VCaP (cell line): ENCODE results near the gene GEMIN2.

ENCODE experiments used
- H3K27ac ChIP-seq: fragments of 450-650 bp; 2 replicates; pipeline ENCODE4 v1.5.1; 2017
- TF ChIP-seq, protein P1 (sequence below): fragments of 450-650 bp; conservative IDR thresholded peaks from 2 replicates; pipeline ENCODE4 v1.5.1; 2017; ENCODE audit warnings: mild to moderate bottlenecking, moderate library complexity

Gene GEMIN2

DNA sequence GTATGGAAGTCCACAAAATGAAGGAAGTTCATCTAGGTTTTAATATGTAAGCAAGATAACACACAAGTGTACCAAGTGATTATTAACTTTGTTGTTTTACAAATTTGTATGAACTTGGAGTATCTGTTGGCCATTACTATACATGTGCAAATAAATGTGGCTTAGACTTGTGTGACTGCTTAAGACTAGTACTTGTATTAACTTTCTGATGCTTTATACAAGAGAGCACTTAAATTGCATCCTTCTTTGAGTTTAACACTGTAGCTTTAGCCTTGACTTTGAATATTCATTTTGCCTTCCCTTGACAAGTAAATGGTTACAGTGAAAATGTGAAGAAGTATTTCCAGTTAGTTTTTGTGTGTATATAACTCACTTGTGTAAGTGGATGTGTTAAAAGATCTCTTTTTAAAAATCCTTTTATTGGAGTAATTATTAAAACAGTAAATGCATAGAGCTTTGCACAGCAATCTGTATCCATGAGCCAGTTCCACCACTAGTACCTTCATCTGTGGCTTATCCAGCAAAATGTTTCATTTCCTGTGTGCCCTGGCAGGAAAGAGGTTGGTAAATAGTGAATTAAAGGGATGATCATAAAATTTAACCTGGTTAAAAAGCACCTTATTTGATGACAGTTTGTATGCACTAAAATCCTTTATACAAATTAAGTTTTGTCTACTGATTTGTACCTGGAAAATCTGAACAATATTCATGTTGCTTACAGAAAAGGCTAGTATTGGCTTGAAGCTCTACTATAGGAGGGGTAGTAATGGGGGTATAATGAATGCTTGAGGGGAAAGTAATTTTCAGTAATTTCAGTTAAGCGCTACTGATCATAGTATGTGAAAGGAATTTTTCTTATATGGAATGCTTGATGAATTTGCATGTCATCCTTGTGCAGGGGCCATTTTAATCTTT lies 68.9 kb downstream of the GEMIN2 start:
- TF ChIP-seq, protein P1, sequence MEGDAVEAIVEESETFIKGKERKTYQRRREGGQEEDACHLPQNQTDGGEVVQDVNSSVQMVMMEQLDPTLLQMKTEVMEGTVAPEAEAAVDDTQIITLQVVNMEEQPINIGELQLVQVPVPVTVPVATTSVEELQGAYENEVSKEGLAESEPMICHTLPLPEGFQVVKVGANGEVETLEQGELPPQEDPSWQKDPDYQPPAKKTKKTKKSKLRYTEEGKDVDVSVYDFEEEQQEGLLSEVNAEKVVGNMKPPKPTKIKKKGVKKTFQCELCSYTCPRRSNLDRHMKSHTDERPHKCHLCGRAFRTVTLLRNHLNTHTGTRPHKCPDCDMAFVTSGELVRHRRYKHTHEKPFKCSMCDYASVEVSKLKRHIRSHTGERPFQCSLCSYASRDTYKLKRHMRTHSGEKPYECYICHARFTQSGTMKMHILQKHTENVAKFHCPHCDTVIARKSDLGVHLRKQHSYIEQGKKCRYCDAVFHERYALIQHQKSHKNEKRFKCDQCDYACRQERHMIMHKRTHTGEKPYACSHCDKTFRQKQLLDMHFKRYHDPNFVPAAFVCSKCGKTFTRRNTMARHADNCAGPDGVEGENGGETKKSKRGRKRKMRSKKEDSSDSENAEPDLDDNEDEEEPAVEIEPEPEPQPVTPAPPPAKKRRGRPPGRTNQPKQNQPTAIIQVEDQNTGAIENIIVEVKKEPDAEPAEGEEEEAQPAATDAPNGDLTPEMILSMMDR: no peak
- peak overlapping the region; percentile 68 for H3K27ac ChIP-seq

DNA sequence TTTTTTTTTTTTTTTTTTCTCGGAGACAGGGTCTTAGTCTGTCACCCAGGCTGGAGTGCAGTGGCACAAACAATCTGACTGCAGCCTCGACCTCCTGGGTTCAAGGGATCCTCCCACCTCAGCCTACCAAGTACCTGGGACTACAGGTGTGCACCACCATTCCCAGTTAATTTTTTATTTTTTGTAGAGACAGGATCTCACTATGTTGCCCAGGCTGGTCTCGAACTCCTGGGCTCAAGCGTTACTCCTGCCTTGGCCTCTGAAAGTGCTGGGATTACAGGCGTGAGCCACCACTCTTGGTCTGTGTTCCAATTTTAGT lies 69.5 kb downstream of the GEMIN2 start:
- H3K27ac ChIP-seq: peak overlapping the region; percentile 68

DNA sequence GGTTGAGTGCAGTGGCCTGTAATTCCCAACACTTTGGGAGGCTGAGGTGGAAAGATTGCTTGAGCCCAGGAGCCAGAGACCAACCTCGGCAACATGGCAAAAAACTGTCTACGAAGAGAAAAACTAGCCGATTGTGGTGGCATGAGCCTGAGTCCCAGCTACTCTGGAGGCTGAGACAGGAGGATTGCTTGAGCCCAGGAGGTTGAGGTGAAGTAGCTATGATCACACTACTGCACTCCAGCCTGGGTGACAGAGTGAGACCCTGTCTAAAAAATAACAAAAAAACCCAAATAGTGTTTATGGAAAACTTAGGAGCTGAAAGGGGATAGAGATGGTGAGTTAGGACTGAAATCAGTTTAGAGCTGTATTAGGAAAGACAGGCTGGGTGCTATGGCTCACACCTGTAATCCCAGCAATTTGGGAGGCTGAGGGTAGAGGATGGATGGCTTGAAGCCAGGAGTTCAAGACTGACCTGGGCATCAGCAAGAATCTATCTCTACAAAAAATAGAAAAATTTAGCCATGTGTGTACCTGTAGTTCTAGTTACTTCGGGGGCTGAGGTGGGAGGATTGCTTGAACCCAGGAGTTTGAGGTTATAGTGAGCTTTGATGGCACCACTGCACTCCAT lies 70.6 kb downstream of the GEMIN2 start:
- peak overlapping the region; percentile 68; the same call in 1 of the 2 replicates for H3K27ac ChIP-seq
- TF ChIP-seq, protein P1: no peak

DNA sequence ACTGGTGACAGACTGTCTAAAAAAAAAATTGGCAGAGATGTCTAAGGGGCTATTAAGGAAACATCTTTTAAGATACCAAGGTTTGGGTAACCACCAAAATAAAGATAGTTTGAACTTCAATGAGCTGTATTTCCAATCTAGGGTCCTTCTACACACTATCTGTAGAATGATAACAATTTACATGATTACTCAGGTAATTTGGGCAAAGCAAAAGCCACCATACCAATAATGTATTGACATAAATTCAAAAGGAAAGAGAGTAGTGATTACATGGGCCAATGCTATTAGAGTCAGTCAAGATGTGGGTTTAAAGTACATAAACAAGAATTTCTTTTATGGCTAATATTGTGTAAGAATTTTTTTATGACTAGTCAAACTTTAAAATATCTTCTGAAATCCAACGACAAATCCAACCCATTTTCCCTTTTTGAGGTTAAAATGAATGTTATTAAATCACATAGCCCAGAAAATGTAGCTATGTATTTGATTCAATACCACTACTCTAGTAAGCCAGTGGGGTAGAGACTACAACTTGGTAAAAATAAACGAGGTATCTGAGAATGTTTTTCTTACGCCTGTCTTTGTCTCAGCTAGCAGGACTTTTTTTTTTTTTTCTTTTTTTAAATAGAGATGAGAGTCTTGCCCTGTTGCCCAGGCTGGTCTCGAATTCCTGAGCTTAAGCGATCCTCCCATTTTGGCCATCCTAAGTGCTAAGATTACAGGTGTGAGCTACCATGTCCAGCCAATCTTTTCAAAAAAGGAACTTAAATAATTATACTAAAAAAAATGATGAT lies 71.3 kb downstream of the GEMIN2 start:
- TF ChIP-seq, protein P1: no peak
- H3K27ac ChIP-seq: no peak overlapping the region
